GM12874 (cell line): ENCODE data around the gene UCK2.

Experiments
- CTCF ChIP-seq: IDR thresholded peaks from 2 replicates; pipeline ENCODE4 v1.5.1; 2011; ENCODE audit warnings: low read depth, mild to moderate bottlenecking, control low read depth, low read length, moderate library complexity; ENCODE audit not compliant: insufficient read depth

UCK2 gene

GRCh38 chr1:165879946-165880345 lies 52.5 kb downstream of the UCK2 start:
- no peak for TF ChIP-seq CTCF

- TF ChIP-seq CTCF = no peak
Observed at GRCh38 chr1:165880993-165881392, 53.6 kb downstream of the UCK2 start.

GRCh38 chr1:165882168-165882837 lies 54.9 kb downstream of the UCK2 start:
- no peak for TF ChIP-seq CTCF

GRCh38 chr1:165883056-165883455 lies 55.6 kb downstream of the UCK2 start:
- TF ChIP-seq CTCF = no peak

- no peak for TF ChIP-seq CTCF
Observed at GRCh38 chr1:165884009-165884689, 56.7 kb downstream of the UCK2 start.

- TF ChIP-seq CTCF = no peak
Observed at GRCh38 chr1:165884690-165885304, 57.4 kb downstream of the UCK2 start.

- no peak for TF ChIP-seq CTCF
Observed at GRCh38 chr1:165885305-165885694, 57.9 kb downstream of the UCK2 start.
